NOMO-1 (cell line): ENCODE data around the gene CMTM8.

Source experiments
- DNase-seq, 2 experiments: peaks; one replicate each; lab custom pipeline; 2025; ENCODE audit not compliant: unreplicated experiment in 2 of 2; lab: John Stamatoyannopoulos, UW

The CMTM8 gene

GRCh38 chr3:32325927-32326326 is 87.4 kb downstream of the CMTM8 start:
- DNase-seq = no peak

- no peak for DNase-seq
These were observed 88.3 kb downstream of the CMTM8 start for GRCh38 chr3:32326795-32327194.

DNA sequence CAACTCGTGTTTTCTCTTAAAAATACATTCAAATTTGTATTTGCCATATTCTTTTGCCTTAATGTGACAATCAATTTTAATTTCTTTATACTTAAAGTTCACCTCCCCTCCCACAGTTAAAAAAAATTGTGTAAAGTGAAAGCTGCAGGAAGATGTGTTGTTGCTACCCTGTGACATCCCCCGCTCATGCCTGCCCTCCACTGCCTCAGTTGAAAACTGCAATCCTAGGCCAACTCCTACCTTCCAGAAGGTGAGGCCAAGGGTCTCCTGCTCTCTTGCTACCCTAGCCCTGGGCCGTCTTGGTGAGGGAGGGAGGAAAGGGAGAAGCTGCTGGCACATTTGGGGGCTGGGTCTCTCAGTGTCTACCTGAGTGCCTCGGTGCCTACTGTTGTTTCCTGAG is 96.2 kb downstream of the CMTM8 start:
- DNase-seq = no peak

DNA sequence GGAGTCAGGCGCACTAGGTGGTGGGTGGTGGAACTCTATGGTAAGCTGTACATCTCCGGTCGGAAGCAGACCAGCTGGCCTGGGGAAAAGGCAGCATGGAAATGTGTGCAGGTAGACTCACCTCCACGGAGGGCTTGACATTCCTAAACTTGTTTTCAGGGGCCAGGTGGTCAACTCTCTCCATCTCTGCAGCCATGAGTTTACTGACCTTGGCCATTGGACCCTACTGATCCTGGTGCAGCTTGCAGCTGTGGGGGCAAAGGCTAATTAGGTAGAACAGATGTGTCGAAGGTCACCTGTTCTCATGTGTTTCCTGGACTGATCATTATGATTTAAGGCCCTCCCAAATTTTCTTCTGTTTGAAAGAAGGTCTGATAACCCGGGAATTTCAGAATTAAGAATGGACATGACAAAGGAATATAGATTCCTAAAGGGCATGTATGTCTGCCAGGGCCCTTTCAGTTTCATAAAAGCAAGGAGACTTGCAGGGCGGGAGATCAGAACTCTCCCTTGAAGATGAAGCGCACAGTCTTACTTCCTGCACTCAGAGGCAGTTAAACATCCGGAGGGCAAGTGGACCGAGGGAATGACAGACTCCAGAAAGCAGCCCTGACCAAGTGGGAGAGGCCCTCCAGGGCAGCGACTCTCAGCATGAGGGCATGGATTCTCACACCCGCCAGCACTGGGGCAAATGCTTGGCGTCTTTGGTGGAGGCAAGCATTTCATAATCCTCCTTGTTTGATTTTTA is 97.1 kb downstream of the CMTM8 start:
- no peak for DNase-seq

DNA sequence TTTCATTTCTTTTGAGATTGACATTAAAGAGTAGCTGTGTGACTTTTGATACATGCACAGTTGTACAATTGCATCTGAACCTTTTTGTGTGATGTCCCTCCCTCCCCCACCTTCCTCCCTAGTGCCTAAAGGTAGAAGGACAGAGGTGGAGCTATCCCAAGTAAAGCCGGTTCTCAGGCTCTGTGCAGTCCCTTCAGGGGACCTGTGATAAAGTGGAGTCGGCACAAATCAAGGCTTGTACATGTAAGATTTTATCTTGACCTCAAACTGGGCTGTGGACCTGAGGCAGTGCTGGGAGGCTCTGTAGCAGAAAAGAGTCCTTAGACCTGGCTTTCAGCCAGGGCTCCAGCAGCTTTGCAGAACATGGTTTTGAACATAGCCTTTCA is 97.6 kb downstream of the CMTM8 start:
- DNase-seq = no peak

DNA sequence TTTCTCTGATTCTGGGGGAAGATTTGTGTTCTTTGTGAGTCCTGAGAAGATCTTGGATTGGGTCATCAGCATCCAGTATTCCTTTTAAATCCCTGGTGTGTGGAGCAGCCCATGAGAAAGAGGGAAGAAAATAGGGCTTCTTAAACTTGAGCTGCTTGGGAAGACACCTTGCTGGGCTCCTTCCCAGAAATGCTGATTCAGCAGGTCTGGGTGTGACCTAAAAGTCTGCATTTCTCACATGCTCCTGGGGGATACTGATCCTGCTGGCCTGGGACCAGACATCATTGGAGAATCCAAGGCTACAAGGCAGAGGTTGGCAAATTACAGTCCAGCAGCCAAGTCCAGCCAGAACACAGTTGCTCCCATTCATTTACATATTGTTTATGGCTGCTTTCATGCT is 99.0 kb downstream of the CMTM8 start:
- DNase-seq = no peak

- peak in 1 of 2 experiments; percentile 24 for DNase-seq
These were observed 101.6 kb downstream of the CMTM8 start for GRCh38 chr3:32340039-32340438.

DNA sequence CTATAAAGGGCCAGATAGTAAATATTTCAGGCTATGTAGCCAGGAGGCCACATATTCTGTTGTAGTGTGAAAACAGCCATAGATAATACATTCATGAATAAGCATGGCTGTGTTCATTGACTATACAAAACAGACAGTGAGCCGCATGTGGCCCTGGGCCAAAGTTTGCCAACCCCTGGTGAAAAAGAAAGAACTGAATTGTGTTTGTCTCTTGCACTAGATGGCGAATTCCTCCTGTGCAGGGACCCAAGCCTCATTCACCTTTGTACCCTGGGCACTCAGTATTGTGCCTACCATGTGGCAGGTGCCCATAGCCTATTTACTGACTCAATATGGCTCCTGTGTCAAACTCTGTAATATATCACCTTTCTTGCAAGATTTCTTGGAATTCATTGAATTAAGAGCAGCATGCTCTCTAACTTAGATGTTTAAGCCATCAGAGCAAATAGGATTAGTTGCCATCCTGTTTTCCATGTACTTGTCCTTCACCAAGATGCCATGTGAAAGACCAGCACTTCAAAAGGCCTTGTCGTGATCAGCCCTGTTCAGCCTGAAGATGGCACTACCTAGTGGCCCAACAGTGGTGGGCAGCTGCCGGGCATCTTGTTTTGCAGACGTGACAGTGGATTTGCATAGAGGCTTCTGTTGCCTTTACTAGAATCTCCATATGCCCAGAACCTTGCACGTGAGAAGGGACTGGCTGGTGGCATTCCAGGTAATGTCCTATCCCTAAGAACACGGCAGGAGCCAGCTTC is 102.3 kb downstream of the CMTM8 start:
- DNase-seq = no peak

DNA sequence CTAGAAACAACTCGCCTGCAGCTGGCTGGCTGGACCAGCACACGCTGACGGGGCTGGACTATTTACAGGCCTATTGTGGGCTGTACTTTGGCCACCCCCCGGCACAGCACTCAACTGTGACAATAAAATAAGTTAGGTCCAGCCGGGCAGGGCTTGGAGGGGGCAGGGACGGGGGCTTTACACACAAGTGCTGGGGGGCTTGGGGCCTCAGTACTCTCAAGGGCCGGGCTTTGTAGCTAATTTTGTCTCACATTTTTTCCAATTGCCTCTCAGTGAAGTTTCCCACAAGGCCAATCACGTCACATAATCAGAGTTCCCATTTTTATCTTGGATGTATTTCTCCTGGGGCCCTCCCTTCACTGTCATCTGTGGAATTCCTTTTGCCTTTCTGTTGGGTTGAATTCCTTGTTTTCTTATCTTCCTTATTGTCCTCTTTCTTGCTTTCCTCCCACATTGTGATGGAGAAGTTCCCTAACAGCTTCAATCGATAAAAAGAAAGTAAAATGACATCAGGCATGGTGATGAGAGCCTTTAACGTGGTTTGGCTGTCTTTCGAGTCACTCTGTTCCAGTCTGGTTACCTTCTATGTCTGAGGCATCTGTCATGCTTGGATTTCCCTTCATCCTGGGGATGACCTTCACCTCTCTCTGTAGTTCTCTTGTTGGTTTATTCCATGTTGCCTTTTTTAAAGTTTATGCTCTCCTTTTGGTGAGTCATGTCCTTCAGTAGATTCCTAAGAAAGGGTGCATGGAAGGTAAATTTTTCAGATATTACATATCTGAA is 109.1 kb downstream of the CMTM8 start:
- DNase-seq = no peak

DNA sequence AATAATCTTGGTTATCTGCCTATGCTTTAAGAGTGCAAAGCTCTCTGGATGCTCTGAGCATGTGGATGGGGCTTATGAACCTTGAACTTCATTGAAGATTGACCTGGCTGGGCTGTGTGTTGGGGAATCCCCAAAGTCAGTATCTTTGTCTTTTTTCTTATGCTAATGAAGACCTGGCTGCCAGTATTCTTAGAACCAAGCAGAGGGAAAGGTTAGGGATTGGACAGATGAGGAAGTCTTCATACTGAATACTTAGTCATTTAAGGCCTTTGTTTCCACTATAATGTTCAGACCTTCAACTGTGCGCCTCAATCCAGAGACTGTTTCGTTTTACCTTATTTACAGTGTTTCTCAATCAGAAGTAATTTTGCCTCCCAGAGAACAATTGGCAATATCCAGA is 110.7 kb downstream of the CMTM8 start:
- no peak for DNase-seq

DNA sequence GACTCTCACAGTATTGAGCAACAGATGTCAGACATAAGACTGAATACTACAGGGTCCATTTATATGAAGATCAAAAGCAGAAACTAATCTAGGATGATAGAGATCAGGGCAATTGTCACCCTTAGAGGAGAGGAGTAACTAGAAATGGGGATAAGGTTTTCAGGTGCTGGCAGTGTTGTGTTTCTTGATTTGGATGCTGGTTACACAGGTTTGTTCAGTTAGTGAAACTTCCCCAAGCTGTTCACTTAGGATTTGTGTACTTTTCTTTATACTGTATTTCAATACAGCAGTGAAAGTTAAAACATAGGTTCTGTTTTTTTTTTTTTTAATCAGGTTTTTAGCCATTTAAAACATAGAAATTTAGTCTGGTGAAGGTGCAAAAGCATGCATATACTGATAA is 114.1 kb downstream of the CMTM8 start:
- DNase-seq = peak in 1 of 2 experiments; percentile 69

GRCh38 chr3:32353351-32353750 is 114.9 kb downstream of the CMTM8 start:
- no peak for DNase-seq

- DNase-seq = no peak
These were observed 115.9 kb downstream of the CMTM8 start for GRCh38 chr3:32354362-32354778.

GRCh38 chr3:32355751-32356291 is 117.3 kb downstream of the CMTM8 start:
- no peak for DNase-seq

- no peak for DNase-seq
These were observed 121.4 kb downstream of the CMTM8 start for GRCh38 chr3:32359766-32360492.

DNA sequence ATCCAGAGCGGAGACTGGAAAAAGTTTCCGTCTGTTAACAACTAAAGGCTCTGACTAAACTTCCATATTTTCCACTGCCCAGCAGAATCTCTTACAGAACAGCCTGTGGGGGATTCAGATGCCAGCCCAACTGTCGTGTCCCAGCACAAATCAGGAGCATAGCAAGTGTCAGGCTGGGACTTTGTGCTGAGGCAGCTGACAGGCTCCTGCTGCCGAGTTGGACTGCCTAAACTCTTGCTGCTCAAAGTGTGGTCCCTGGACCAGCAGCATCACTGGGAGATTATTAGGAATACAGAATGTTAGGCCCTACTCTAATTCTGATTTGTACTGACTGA is 122.0 kb downstream of the CMTM8 start:
- no peak for DNase-seq

- no peak for DNase-seq
These were observed 128.3 kb downstream of the CMTM8 start for GRCh38 chr3:32366638-32367397.

DNA sequence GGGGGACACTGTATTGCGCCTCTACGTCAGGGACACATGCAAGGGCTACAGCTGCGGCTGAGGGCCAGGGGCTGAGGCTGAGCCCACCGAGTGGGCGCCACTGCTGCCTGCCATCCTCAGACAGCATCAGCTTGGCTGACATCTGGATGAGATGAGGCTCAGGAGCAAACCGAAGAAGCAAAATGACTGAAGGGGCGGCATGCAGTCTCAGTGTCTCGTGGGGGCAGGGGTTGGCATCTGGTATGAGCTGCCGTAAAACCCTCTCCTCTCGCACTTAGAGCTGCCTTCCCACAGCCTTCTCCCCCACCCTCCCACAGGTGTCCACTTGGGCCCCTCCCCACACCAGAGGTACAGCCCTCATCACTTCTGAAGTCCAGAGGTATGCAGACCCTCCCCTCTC is 129.0 kb downstream of the CMTM8 start:
- DNase-seq = no peak

- DNase-seq = no peak
These were observed 133.2 kb downstream of the CMTM8 start for GRCh38 chr3:32371461-32372212.

- no peak for DNase-seq
These were observed 133.7 kb downstream of the CMTM8 start for GRCh38 chr3:32372213-32372490.
